Smooth muscle cell (in vitro differentiated cells): ENCODE data around the gene SMARCD3. TPM values are rescaled to one million over a fixed set of nuclear protein-coding genes. Genes with fewer than 3 reads are reported as not detected.

Experiments used
- DNase-seq: peaks from one replicate; lab custom pipeline; 2025; ENCODE audit not compliant: unreplicated experiment; lab: John Stamatoyannopoulos, UW
- H2AFZ ChIP-seq: fragments of 200-600 bp; sonication (generic); 2 replicates; pipeline ENCODE4 v1.6.0; 2016; ENCODE audit warnings: antibody characterized with exemption, low read depth, mild to moderate bottlenecking
- H3F3A ChIP-seq: fragments of 200-600 bp; sonication (generic); 2 replicates; pipeline ENCODE4 v1.6.0; 2017; ENCODE audit warnings: antibody characterized with exemption, low read depth
- H3K27ac ChIP-seq: fragments of 200-600 bp; sonication (generic); 2 replicates; pipeline ENCODE4 v1.5.1; 2016; ENCODE audit warnings: low read depth, mild to moderate bottlenecking
- H3K27me3 ChIP-seq: fragments of 200-600 bp; sonication (generic); 2 replicates; pipeline ENCODE4 v1.6.1; 2016; ENCODE audit warnings: low read depth, mild to moderate bottlenecking
- H3K36me3 ChIP-seq: fragments of 200-600 bp; sonication (generic); 2 replicates; pipeline ENCODE4 v1.5.1; 2016; ENCODE audit warnings: low read depth
- H3K4me1 ChIP-seq: fragments of 200-600 bp; sonication (generic); 2 replicates; pipeline ENCODE4 v1.5.1; 2016; ENCODE audit warnings: low read depth
- H3K4me2 ChIP-seq: fragments of 200-600 bp; sonication (generic); 2 replicates; pipeline ENCODE4 v1.6.0; 2016; ENCODE audit warnings: mild to moderate bottlenecking
- H3K4me3 ChIP-seq: fragments of 200-600 bp; sonication (generic); 2 replicates; pipeline ENCODE4 v1.5.1; 2016; ENCODE audit warnings: mild to moderate bottlenecking
- H3K79me2 ChIP-seq: fragments of 200-600 bp; sonication (generic); 2 replicates; pipeline ENCODE4 v1.6.0; 2016; ENCODE audit warnings: low read depth, mild to moderate bottlenecking
- H3K9ac ChIP-seq: fragments of 200-600 bp; sonication (generic); 2 replicates; pipeline ENCODE4 v1.6.0; 2016; ENCODE audit warnings: low read depth
- H3K9me3 ChIP-seq: fragments of 200-600 bp; sonication (generic); replicated peaks from 2 replicates; pipeline ENCODE4 v1.5.1; 2016; ENCODE audit warnings: low read depth
- H4K20me1 ChIP-seq: fragments of 200-600 bp; sonication (generic); 2 replicates; pipeline ENCODE4 v1.6.0; 2016; ENCODE audit warnings: low read depth
- CTCF ChIP-seq: fragments of 200-600 bp; sonication (generic); IDR thresholded peaks from 2 replicates; pipeline ENCODE4 v1.5.1; 2017; ENCODE audit warnings: borderline replicate concordance, mild to moderate bottlenecking, antibody characterized with exemption; ENCODE audit not compliant: insufficient read depth, poor library complexity, severe bottlenecking
- WGBS: methylation state at CpG from one replicate; pipeline ENCODE4 v1.1.7; 2016; ENCODE audit warnings: low lambda C conversion rate; 5-methylcytosine and 5-hydroxymethylcytosine counted together
- polyA plus RNA-seq: library from polyadenylated mRNA; unstranded; fragments of >200 nt; fragmentation: Nextera tagmentation; extraction: Ambion mirVana; gene quantifications from 2 replicates; pipeline ENCODE4 v1.2.1, GENCODE V29; 2016
- total RNA-seq: library from RNA; depleted of rRNA; stranded (reverse); fragments of >200 nt; gene quantifications from 2 replicates; pipeline ENCODE4 v1.2.3, GENCODE V29; 2014

Gene SMARCD3
- total and polyA plus RNA-seq, 2 experiments from 2014 or later = 44.4 to 58.1 TPM

- no peaks in the 10 kb centered on the region for H3K4me1 ChIP-seq
- H3F3A ChIP-seq = no peaks in the 10 kb centered on the region
- H4K20me1 ChIP-seq = no peaks in the 10 kb centered on the region
- no peak overlapping the region for H3K27ac ChIP-seq
- no peak overlapping the region for H2AFZ ChIP-seq
- no peak for DNase-seq
- 81% methylated on average over 9 of the region's 9 CpGs for WGBS
- no peak overlapping the region for H3K9ac ChIP-seq
- H3K4me3 ChIP-seq = no peak overlapping the region
- peaks cover 6% of the 10 kb centered on the region for H3K27me3 ChIP-seq
- H3K36me3 ChIP-seq = no peaks in the 10 kb centered on the region
- no peaks in the 10 kb centered on the region for H3K79me2 ChIP-seq
- H3K9me3 ChIP-seq = no peaks in the 10 kb centered on the region
- H3K4me2 ChIP-seq = no peak overlapping the region
- no peak for TF ChIP-seq CTCF
These were observed 41.6 kb downstream of the SMARCD3 start for GRCh38 chr7:151206914-151207313.

- H3K4me1 ChIP-seq = no peaks in the 10 kb centered on the region
- WGBS = 80% methylated on average over 6 of the region's 6 CpGs
- H2AFZ ChIP-seq = no peak overlapping the region
- H3K27ac ChIP-seq = no peak overlapping the region
- H3K27me3 ChIP-seq = peaks cover 6% of the 10 kb centered on the region
- no peaks in the 10 kb centered on the region for H3K9me3 ChIP-seq
- no peaks in the 10 kb centered on the region for H4K20me1 ChIP-seq
- no peak overlapping the region for H3K4me2 ChIP-seq
- no peak for DNase-seq
- no peaks in the 10 kb centered on the region for H3K36me3 ChIP-seq
- no peaks in the 10 kb centered on the region for H3K79me2 ChIP-seq
- no peak overlapping the region for H3K4me3 ChIP-seq
- H3K9ac ChIP-seq = no peak overlapping the region
- H3F3A ChIP-seq = no peaks in the 10 kb centered on the region
- TF ChIP-seq CTCF = no peak
These were observed 42.8 kb downstream of the SMARCD3 start for GRCh38 chr7:151205730-151206129.

GRCh38 chr7:151204383-151205032 lies 44.0 kb downstream of the SMARCD3 start:
- no peak overlapping the region for H3K9ac ChIP-seq
- no peaks in the 10 kb centered on the region for H3K36me3 ChIP-seq
- H3K27ac ChIP-seq = no peak overlapping the region
- H3K4me3 ChIP-seq = no peak overlapping the region
- no peak overlapping the region for H3K4me2 ChIP-seq
- no peaks in the 10 kb centered on the region for H3K9me3 ChIP-seq
- peaks cover 6% of the 10 kb centered on the region for H3K27me3 ChIP-seq
- no peaks in the 10 kb centered on the region for H3F3A ChIP-seq
- H2AFZ ChIP-seq = no peak overlapping the region
- 91% methylated on average over 46 of the region's 48 CpGs for WGBS
- TF ChIP-seq CTCF = no peak
- H3K4me1 ChIP-seq = no peaks in the 10 kb centered on the region
- no peak for DNase-seq
- H3K79me2 ChIP-seq = no peaks in the 10 kb centered on the region
- no peaks in the 10 kb centered on the region for H4K20me1 ChIP-seq

- Histone ChIP-seq H3K27ac (no peak overlapping the region), H3K27me3 (peaks cover 6% of the 10 kb centered on the region), H3K4me3 (no peak overlapping the region), H2AFZ (no peak overlapping the region), H3K4me2 (no peak overlapping the region), H3K36me3 (no peaks in the 10 kb centered on the region), H3K9me3 (no peaks in the 10 kb centered on the region), H4K20me1 (no peaks in the 10 kb centered on the region), H3K9ac (no peak overlapping the region), H3F3A (no peaks in the 10 kb centered on the region), H3K79me2 (no peaks in the 10 kb centered on the region), H3K4me1 (no peaks in the 10 kb centered on the region)
- DNase-seq = no peak
- 98% methylated on average over 9 of the region's 9 CpGs for WGBS
- no peak for TF ChIP-seq CTCF
These were observed 45.7 kb downstream of the SMARCD3 start for GRCh38 chr7:151202836-151203235.
